CD14-positive monocyte (primary cell): Measurements from ENCODE around the gene CNEP1R1. TPM values are rescaled to one million over a fixed set of nuclear protein-coding genes. Genes with fewer than 3 reads are reported as not detected.
A peak's percentile ranks its signal among the peaks of the same experiment; 100 is the strongest.

Experiments
- DNase-seq, 3 donors: peaks; one replicate each; pipeline ENCODE4 v3.0.0-alpha.2; 2011 to 2022
- H2AFZ ChIP-seq: 2 replicates; pipeline ENCODE4 v1.6.0; 2012; ENCODE audit warnings: mild to moderate bottlenecking, low read depth, low read length, inconsistent platforms; ENCODE audit not compliant: insufficient read depth, poor library complexity, severe bottlenecking
- H3K27ac ChIP-seq, 2 donors: 1 replicate in 1 of 2; 2 replicates in 1 of 2; pipeline ENCODE4 v1.5.1; 2012 to 2013; ENCODE audit warnings: low read length in 2 of 2, control low read depth in 1 of 2, inconsistent platforms in 1 of 2, low read depth in 1 of 2, mild to moderate bottlenecking in 1 of 2
- H3K27me3 ChIP-seq, 2 donors: one replicate each; pipeline versions ENCODE4 v1.6.0 to v1.6.1; 2011 to 2013; ENCODE audit warnings: low read length in 2 of 2; ENCODE audit not compliant: control insufficient read depth in 2 of 2, insufficient read depth in 2 of 2
- H3K36me3 ChIP-seq, 2 donors: replicated peaks in 1 of 2; 1 replicate in 1 of 2; 2 replicates in 1 of 2; pipeline versions ENCODE4 v1.5.1 to v1.6.1; 2012 to 2013; ENCODE audit warnings: low read length in 2 of 2, control low read depth in 1 of 2, inconsistent platforms in 1 of 2, mild to moderate bottlenecking in 1 of 2; ENCODE audit not compliant: insufficient read depth in 2 of 2, control insufficient read depth in 1 of 2
- H3K4me1 ChIP-seq, 2 donors: 1 replicate in 1 of 2; 2 replicates in 1 of 2; pipeline versions ENCODE4 v1.5.1 to v1.6.1; 2012 to 2013; ENCODE audit warnings: low read length in 2 of 2, control low read depth in 1 of 2, inconsistent platforms in 1 of 2, mild to moderate bottlenecking in 1 of 2, moderate library complexity in 1 of 2; ENCODE audit not compliant: insufficient read depth in 2 of 2, control insufficient read depth in 1 of 2
- H3K4me2 ChIP-seq: replicated peaks from 2 replicates; pipeline ENCODE3; 2012; ENCODE audit warnings: low read length, moderate library complexity, mild to moderate bottlenecking; ENCODE audit not compliant: poor library complexity, severe bottlenecking; ENCODE audit errors: extremely low read depth
- H3K4me3 ChIP-seq, 3 experiments: fragments of 200-600 bp in 1 of 3; sonication (generic) in 1 of 3; replicated peaks in 1 of 3; 1 replicate in 2 of 3; 2 replicates in 1 of 3; pipeline ENCODE4 v1.5.1; 2011 to 2013; ENCODE audit warnings: low read length in 3 of 3, mild to moderate bottlenecking in 3 of 3, control low read depth in 2 of 3, low read depth in 2 of 3, inconsistent platforms in 1 of 3, moderate library complexity in 1 of 3
- H3K79me2 ChIP-seq: 2 replicates; pipeline ENCODE4 v1.6.0; 2012; ENCODE audit warnings: mild to moderate bottlenecking, control low read depth, inconsistent platforms, low read length, moderate library complexity; ENCODE audit not compliant: insufficient read depth
- H3K9ac ChIP-seq: 2 replicates; pipeline ENCODE4 v1.6.0; 2017; ENCODE audit warnings: low read length, mild to moderate bottlenecking; ENCODE audit not compliant: insufficient read depth, poor library complexity, severe bottlenecking
- H3K9me3 ChIP-seq, 2 donors: replicated peaks in 1 of 2; 1 replicate in 1 of 2; 2 replicates in 1 of 2; pipeline versions ENCODE4 v1.5.1 to v1.6.1; 2012 to 2013; ENCODE audit warnings: low read length in 2 of 2, control low read depth in 1 of 2; ENCODE audit not compliant: control insufficient read depth in 1 of 2, insufficient read depth in 1 of 2
- H4K20me1 ChIP-seq: 2 replicates; pipeline ENCODE4 v1.6.0; 2012; ENCODE audit warnings: mild to moderate bottlenecking, low read length, control low read depth, moderate library complexity; ENCODE audit not compliant: insufficient read depth
- H3K27ac Mint-ChIP-seq, 7 donors: one replicate each; pipeline ENCODE4 v1.8.0; 2020; ENCODE audit warnings: mild to moderate bottlenecking in 7 of 7, mixed read lengths in 7 of 7, moderate library complexity in 6 of 7, inconsistent platforms in 2 of 7
- H3K27me3 Mint-ChIP-seq, 3 donors: one replicate each; pipeline ENCODE4 v1.8.0; 2021 to 2022; ENCODE audit warnings: low read depth in 3 of 3, mild to moderate bottlenecking in 3 of 3, mixed read lengths in 3 of 3, moderate library complexity in 3 of 3, inconsistent platforms in 1 of 3
- H3K36me3 Mint-ChIP-seq, 2 donors: one replicate each; pipeline ENCODE4 v1.8.0; 2020; ENCODE audit warnings: mixed read lengths in 2 of 2, inconsistent platforms in 1 of 2, mild to moderate bottlenecking in 1 of 2
- H3K4me1 Mint-ChIP-seq: one replicate; pipeline ENCODE4 v1.8.0; 2020; ENCODE audit warnings: mild to moderate bottlenecking, mixed read lengths
- H3K4me3 Mint-ChIP-seq, 2 donors: one replicate each; pipeline ENCODE4 v1.8.0; 2020; ENCODE audit warnings: mild to moderate bottlenecking in 2 of 2, mixed read lengths in 2 of 2, moderate library complexity in 1 of 2
- H3K9me3 Mint-ChIP-seq, 7 donors: one replicate each; pipeline ENCODE4 v1.8.0; 2020 to 2022; ENCODE audit warnings: mixed read lengths in 7 of 7, mild to moderate bottlenecking in 6 of 7, moderate library complexity in 6 of 7, inconsistent platforms in 2 of 7
- CTCF ChIP-seq: fragments of 200-600 bp; IDR thresholded peaks from one replicate; pipeline ENCODE4 v1.8.0; 2022; ENCODE audit warnings: antibody characterized with exemption, mild to moderate bottlenecking
- WGBS: methylation state at CpG from one replicate; pipeline ENCODE4 v1.1.5; 2013; ENCODE audit warnings: missing lambda C conversion rate; ENCODE audit not compliant: insufficient coverage; 5-methylcytosine and 5-hydroxymethylcytosine counted together
- intact Hi-C, 2 donors: fragments of 100-400 bp; cut with micrococcal nuclease; formaldehyde crosslinking; loops; one replicate each; pipeline versions ENCODE4 v1.15.0 to v1.15.1; 2023
- polyA plus RNA-seq, 3 donors: library from polyadenylated mRNA; depleted of rRNA in 1 of 3; unstranded in 2 of 3; stranded (reverse) in 1 of 3; fragments of 300-500 nt in 2 of 3; fragments of >200 nt in 1 of 3; fragmentation: Illumina TruSeq in 2 of 3; gene quantifications; 1 replicate in 2 of 3; 2 replicates in 1 of 3; pipeline ENCODE4 v1.2.3, GENCODE V29; 2012 to 2021

Gene CNEP1R1
- polyA plus RNA-seq, 3 donors: 13.7 to 49.6 (median 19.3) TPM

GRCh38 chr16:50071075-50071671 is 46.1 kb downstream of the CNEP1R1 start:
- Histone ChIP-seq H3K36me3 (peaks cover 44 to 79% of the 10 kb centered on the region in 2 donors), H3K9me3 (no peaks in the 10 kb centered on the region), H3K27me3 (no peaks in the 10 kb centered on the region), H3K9ac (no peak overlapping the region), H3K4me2 (no peak overlapping the region), H3K79me2 (peaks cover 79% of the 10 kb centered on the region), H3K4me1 (peaks cover 22 to 26% of the 10 kb centered on the region in 2 donors), H2AFZ (no peak overlapping the region), H3K4me3 (no peak overlapping the region), H3K27ac (peak overlapping the region in 1 of 2 donors; percentile 52), H4K20me1 (peaks cover 60% of the 10 kb centered on the region)
- H3K4me3 Mint-ChIP-seq: no peak overlapping the region
- H3K27me3 Mint-ChIP-seq: no peaks in the 10 kb centered on the region
- no CpG with 5 or more reads among the region's 2 CpGs for WGBS
- no peak for DNase-seq
- H3K36me3 Mint-ChIP-seq: peaks cover 62 to 78% of the 10 kb centered on the region in 2 donors
- peak overlapping the region in 6 of 7 donors; percentile 25 to 89 (median 41) for H3K27ac Mint-ChIP-seq
- intact Hi-C loops: no loop called here
- peaks cover 38% of the 10 kb centered on the region for H3K4me1 Mint-ChIP-seq
- H3K9me3 Mint-ChIP-seq: no peaks in the 10 kb centered on the region
- no peak for TF ChIP-seq CTCF

GRCh38 chr16:50072730-50073129 is 47.7 kb downstream of the CNEP1R1 start:
- Mint-ChIP-seq H3K4me1 (peaks cover 31% of the 10 kb centered on the region), H3K27me3 (no peaks in the 10 kb centered on the region), H3K36me3 (peaks cover 65 to 91% of the 10 kb centered on the region in 2 donors), H3K9me3 (no peaks in the 10 kb centered on the region), H3K4me3 (no peak overlapping the region), H3K27ac (peak overlapping the region in 3 of 7 donors; percentile 23 to 50 (median 37))
- intact Hi-C loops: no loop called here
- H3K9me3 ChIP-seq: no peaks in the 10 kb centered on the region
- TF ChIP-seq CTCF: no peak
- H3K4me1 ChIP-seq: peaks cover 11 to 16% of the 10 kb centered on the region in 2 donors
- H2AFZ ChIP-seq: no peak overlapping the region
- no peak overlapping the region for H3K4me2 ChIP-seq
- no peak overlapping the region for H3K9ac ChIP-seq
- no CpG with 5 or more reads among the region's 5 CpGs for WGBS
- peaks cover 45% of the 10 kb centered on the region for H4K20me1 ChIP-seq
- H3K36me3 ChIP-seq: peaks cover 50 to 93% of the 10 kb centered on the region in 2 donors
- DNase-seq: no peak
- H3K27me3 ChIP-seq: no peaks in the 10 kb centered on the region
- H3K79me2 ChIP-seq: peaks cover 63% of the 10 kb centered on the region
- no peak overlapping the region for H3K4me3 ChIP-seq
- H3K27ac ChIP-seq: peak overlapping the region in 1 of 2 donors; percentile 43
